H1 (cell line): ENCODE results near the gene EBLN2. TPM values are rescaled to one million over a fixed set of nuclear protein-coding genes. Genes with fewer than 3 reads are reported as not detected.

ENCODE experiments used
- CTCF ChIA-PET: fragments of 300-600 bp; sonication (Branson Sonifier 250); formaldehyde crosslinking; loops from one replicate; lab custom pipeline; 2021; ENCODE audit not compliant: partially characterized antibody; lab: Charles Lee
- POLR2A ChIA-PET: fragments of 300-600 bp; sonication (Branson Sonifier 250); formaldehyde crosslinking; loops from one replicate; lab custom pipeline; 2021; ENCODE audit warnings: inconsistent platforms; ENCODE audit not compliant: partially characterized antibody; lab: Charles Lee
- DNase-seq, 2 experiments: peaks; one replicate each; pipeline versions ENCODE4 v3.0.0 to v3.0.0-alpha.2; 2010 to 2022; ENCODE audit warnings: low spot score in 2 of 2, low read depth in 1 of 2, mixed read lengths in 1 of 2
- FAIRE-seq: peaks from 2 replicates; lab custom pipeline; 2011; peaks lifted over from hg19 to GRCh38; lab: Jason Lieb, UNC
- H2AFZ ChIP-seq: 2 replicates; pipeline ENCODE4 v1.8.1; 2012; ENCODE audit warnings: low read length, inconsistent platforms
- H2AK5ac ChIP-seq: 2 replicates; pipeline ENCODE4 v1.6.1; 2013; ENCODE audit warnings: low read depth, low read length
- H2BK120ac ChIP-seq: replicated peaks from 2 replicates; pipeline ENCODE3; 2013; ENCODE audit warnings: low read depth, low read length, inconsistent platforms
- H2BK12ac ChIP-seq: 2 replicates; pipeline ENCODE4 v1.6.1; 2013; ENCODE audit warnings: low read depth, low read length
- H2BK15ac ChIP-seq: 2 replicates; pipeline ENCODE4 v1.6.1; 2013; ENCODE audit warnings: low read length
- H2BK20ac ChIP-seq: 2 replicates; pipeline ENCODE4 v1.6.1; 2013; ENCODE audit warnings: low read length
- H2BK5ac ChIP-seq: 2 replicates; pipeline ENCODE4 v1.6.1; 2013; ENCODE audit warnings: low read depth, low read length
- H3K14ac ChIP-seq: 2 replicates; pipeline ENCODE4 v1.6.1; 2013; ENCODE audit warnings: inconsistent platforms; ENCODE audit not compliant: insufficient read length
- H3K18ac ChIP-seq: 2 replicates; pipeline ENCODE4 v1.6.1; 2013; ENCODE audit warnings: low read length; ENCODE audit errors: extremely low read depth
- H3K23ac ChIP-seq: 2 replicates; pipeline ENCODE4 v1.6.1; 2013; ENCODE audit warnings: inconsistent platforms; ENCODE audit not compliant: insufficient read length
- H3K23me2 ChIP-seq: 2 replicates; pipeline ENCODE4 v1.6.1; 2013; ENCODE audit warnings: low read depth, low read length
- H3K27ac ChIP-seq: 2 replicates; pipeline ENCODE4 v1.6.1; 2011; ENCODE audit warnings: low read depth, low read length, inconsistent platforms
- H3K27me3 ChIP-seq, 4 experiments: replicated peaks in 1 of 4; 1 replicate in 1 of 4; 2 replicates in 3 of 4; pipeline versions ENCODE4 v1.6.1 to v1.8.1; 2011 to 2013; ENCODE audit warnings: low read length in 3 of 4, mild to moderate bottlenecking in 3 of 4, inconsistent platforms in 2 of 4, mixed read lengths in 2 of 4, moderate library complexity in 1 of 4; ENCODE audit not compliant: control insufficient read depth in 3 of 4, insufficient read depth in 3 of 4; ENCODE audit errors: extremely low read depth in 1 of 4
- H3K36me3 ChIP-seq, 4 experiments: 2 replicates each; pipeline versions ENCODE4 v1.6.1 to v1.8.1; 2011 to 2013; ENCODE audit warnings: mild to moderate bottlenecking in 4 of 4, low read length in 3 of 4, moderate library complexity in 2 of 4, control low read depth in 1 of 4, inconsistent platforms in 1 of 4; ENCODE audit not compliant: insufficient read depth in 4 of 4, control insufficient read depth in 2 of 4
- H3K4ac ChIP-seq: replicated peaks from 2 replicates; pipeline ENCODE3; 2013; ENCODE audit warnings: low read length, low read depth, mixed read lengths, inconsistent platforms; ENCODE audit not compliant: insufficient read length
- H3K4me1 ChIP-seq, 4 experiments: replicated peaks in 1 of 4; 1 replicate in 1 of 4; 2 replicates in 3 of 4; pipeline versions ENCODE4 v1.6.1 to v1.8.1; 2011 to 2013; ENCODE audit warnings: low read length in 3 of 4, inconsistent platforms in 2 of 4, mixed read lengths in 1 of 4; ENCODE audit not compliant: insufficient read depth in 4 of 4, control insufficient read depth in 3 of 4
- H3K4me2 ChIP-seq, 2 experiments: 2 replicates each; pipeline versions ENCODE4 v1.6.1 to v1.8.1; 2011 to 2013; ENCODE audit warnings: low read depth in 2 of 2, low read length in 2 of 2, control low read depth in 1 of 2, inconsistent platforms in 1 of 2, mild to moderate bottlenecking in 1 of 2; ENCODE audit not compliant: insufficient read depth in 1 of 2
- H3K4me3 ChIP-seq, 4 experiments: fragments of 200-600, 300-600 bp in 1 of 4; sonication (generic), shearing (Covaris generic), sonication (Bioruptor Twin) in 1 of 4; 2 replicates each; pipeline versions ENCODE4 v1.5.1 to v1.8.1; 2011 to 2016; ENCODE audit warnings: low read length in 4 of 4, low read depth in 3 of 4, control low read depth in 2 of 4, inconsistent platforms in 2 of 4, mild to moderate bottlenecking in 2 of 4, mixed read lengths in 1 of 4, moderate library complexity in 1 of 4; ENCODE audit not compliant: insufficient read depth in 2 of 4; ENCODE audit errors: extremely low read depth in 1 of 4
- H3K56ac ChIP-seq: replicated peaks from 2 replicates; pipeline ENCODE3; 2013; ENCODE audit warnings: low read depth, mild to moderate bottlenecking, mixed read lengths, low read length, inconsistent platforms; ENCODE audit not compliant: insufficient read length
- H3K79me1 ChIP-seq: 2 replicates; pipeline ENCODE4 v1.6.1; 2013; ENCODE audit warnings: low read depth, low read length, control low read depth
- H3K79me2 ChIP-seq, 2 experiments: 2 replicates each; pipeline versions ENCODE4 v1.6.1 to v1.8.1; 2012 to 2013; ENCODE audit warnings: low read length in 2 of 2, mild to moderate bottlenecking in 2 of 2, inconsistent platforms in 1 of 2; ENCODE audit not compliant: insufficient read depth in 2 of 2, control insufficient read depth in 1 of 2
- H3K9ac ChIP-seq, 4 experiments: replicated peaks in 1 of 4; 1 replicate in 1 of 4; 2 replicates in 3 of 4; pipeline versions ENCODE4 v1.6.1 to v1.8.1; 2011 to 2013; ENCODE audit warnings: low read depth in 3 of 4, low read length in 3 of 4, control low read depth in 2 of 4, mild to moderate bottlenecking in 2 of 4, moderate library complexity in 2 of 4, inconsistent platforms in 1 of 4; ENCODE audit errors: extremely low read depth in 1 of 4
- H3K9me3 ChIP-seq, 2 experiments: 2 replicates each; pipeline versions ENCODE4 v1.6.1 to v1.8.1; 2012 to 2013; ENCODE audit warnings: mild to moderate bottlenecking in 2 of 2, moderate library complexity in 2 of 2, control low read depth in 1 of 2, inconsistent platforms in 1 of 2, low read depth in 1 of 2, low read length in 1 of 2, mixed read lengths in 1 of 2; ENCODE audit not compliant: insufficient read depth in 2 of 2
- H4K20me1 ChIP-seq, 2 experiments: replicated peaks in 1 of 2; 2 replicates each; pipeline versions ENCODE3 to v1.8.1; 2011 to 2013; ENCODE audit warnings: inconsistent platforms in 2 of 2, low read length in 2 of 2, mild to moderate bottlenecking in 1 of 2; ENCODE audit not compliant: insufficient read depth in 2 of 2, control insufficient read depth in 1 of 2
- H4K5ac ChIP-seq: 2 replicates; pipeline ENCODE4 v1.6.1; 2013; ENCODE audit warnings: low read length, low read depth, mixed read lengths, inconsistent platforms; ENCODE audit not compliant: insufficient read length
- H4K8ac ChIP-seq: 2 replicates; pipeline ENCODE4 v1.8.0; 2013; ENCODE audit warnings: mild to moderate bottlenecking, moderate library complexity, low read length, inconsistent platforms; ENCODE audit not compliant: insufficient read depth; ENCODE audit errors: extremely low read depth
- H4K91ac ChIP-seq: replicated peaks from 2 replicates; pipeline ENCODE3; 2013; ENCODE audit warnings: low read length, mixed read lengths, inconsistent platforms; ENCODE audit not compliant: insufficient read length
- BCL11A ChIP-seq, 2 experiments: IDR thresholded peaks; one replicate each; pipeline ENCODE4 v1.6.1; 2011; ENCODE audit warnings: low read depth in 2 of 2, low read length in 2 of 2, mild to moderate bottlenecking in 2 of 2
- CTBP2 ChIP-seq: IDR thresholded peaks from 2 replicates; pipeline ENCODE4 v1.7.0; 2011; ENCODE audit warnings: borderline replicate concordance, mild to moderate bottlenecking, moderate library complexity, mixed read lengths, low read length; ENCODE audit not compliant: insufficient read depth, insufficient read length
- GABPA ChIP-seq: IDR thresholded peaks from 2 replicates; pipeline ENCODE4 v1.6.1; 2011; ENCODE audit warnings: mild to moderate bottlenecking, low read length, moderate library complexity, borderline replicate concordance; ENCODE audit not compliant: insufficient read depth
- GTF2F1 ChIP-seq: IDR thresholded peaks from 2 replicates; pipeline ENCODE4 v1.6.1; 2012; ENCODE audit warnings: low read depth, low read length, improper control_type of control experiment, borderline replicate concordance
- JUND ChIP-seq: IDR thresholded peaks from 2 replicates; pipeline ENCODE4 v1.6.1; 2011; ENCODE audit warnings: mild to moderate bottlenecking, improper control_type of control experiment, low read length
- POLR2AphosphoS5 ChIP-seq: IDR thresholded peaks from 2 replicates; pipeline ENCODE4 v1.6.1; 2011; ENCODE audit warnings: low read depth, low read length
- RNF2 ChIP-seq: fragments of 200-900, 300-1000 bp; sonication (generic); IDR thresholded peaks from 2 replicates; pipeline ENCODE4 v1.7.1; 2016; ENCODE audit warnings: borderline replicate concordance, low read depth, mild to moderate bottlenecking, antibody characterized with exemption, low read length; ENCODE audit not compliant: poor library complexity, severe bottlenecking; ENCODE audit errors: missing control alignments
- SAP30 ChIP-seq: fragments of 300-600 bp; sonication (generic); IDR thresholded peaks from 2 replicates; pipeline ENCODE4 v1.7.1; 2012; ENCODE audit warnings: low read length, moderate library complexity, mild to moderate bottlenecking, inconsistent platforms; ENCODE audit not compliant: insufficient read depth, insufficient replicate concordance
- TEAD4 ChIP-seq: IDR thresholded peaks from 2 replicates; pipeline ENCODE4 v1.6.1; 2012; ENCODE audit warnings: low read depth, low read length, inconsistent platforms, mixed read lengths
- USF2 ChIP-seq: IDR thresholded peaks from 2 replicates; pipeline ENCODE4 v1.6.1; 2011; ENCODE audit warnings: low read length, improper control_type of control experiment
- WGBS, 2 experiments: shearing (Covaris generic) in 1 of 2; methylation state at CpG; one replicate each; pipeline versions ENCODE4 v1.1.6 to v1.1.7; 2013 to 2015; ENCODE audit warnings: low lambda C conversion rate in 2 of 2, mixed read lengths in 2 of 2, inconsistent platforms in 1 of 2, low coverage in 1 of 2, missing lambda C conversion rate in 1 of 2; ENCODE audit not compliant: insufficient replicate concordance in 2 of 2, insufficient coverage in 1 of 2, insufficient read length in 1 of 2; ENCODE audit errors: extremely low coverage in 1 of 2, missing lambda C conversion rate in 1 of 2; 5-methylcytosine and 5-hydroxymethylcytosine counted together
- polyA plus RNA-seq, 7 experiments: library from polyadenylated mRNA; depleted of rRNA in 3 of 7; stranded (reverse) in 5 of 7; unstranded in 2 of 7; fragments of >200 nt in 5 of 7; fragments of 200-250 nt in 2 of 7; gene quantifications; 1 replicate in 5 of 7; 2 replicates in 1 of 7; 4 replicates in 1 of 7; pipeline versions ENCODE4 v1.2.1 to v1.2.3, GENCODE V29; 2011 to 2013; ENCODE audit warnings: missing spikeins in 2 of 7, mixed read lengths in 2 of 7
- total RNA-seq: library from RNA; stranded (reverse); fragmentation: NEBNext Ultra II Directional; extraction: Animal tissue kit (Norgen Biotek cat#: 25700); gene quantifications from 2 replicates; pipeline ENCODE4 v1.2.1, GENCODE V29; 2021

Gene EBLN2
- total and polyA plus RNA-seq, 2 of the 8 experiments (the other 6 are each of a cell fraction or from before 2014, with no cell fraction given): 1.9 to 3.8 TPM

- Histone ChIP-seq H4K5ac (no peak overlapping the region), H3K27ac (no peak overlapping the region), H3K4ac (no peak overlapping the region), H2BK120ac (no peak overlapping the region), H4K91ac (no peak overlapping the region), H3K36me3 (peaks cover 0 to 3% (median 0%) of the 10 kb centered on the region in 4 experiments; a peak in 1 of 8 replicates), H3K4me3 (no peak overlapping the region), H2BK20ac (no peak overlapping the region), H3K23ac (no peak overlapping the region), H3K4me2 (no peak overlapping the region), H2AFZ (no peak overlapping the region), H3K14ac (no peak overlapping the region), H3K4me1 (peaks cover 0 to 3% (median 1%) of the 10 kb centered on the region in 4 experiments; a peak in 4 of 7 replicates), H4K20me1 (peaks cover 26 to 33% of the 10 kb centered on the region in 2 experiments), H2BK12ac (no peak overlapping the region), H4K8ac (no peak overlapping the region), H3K56ac (no peak overlapping the region), H3K18ac (no peak overlapping the region), H2BK5ac (no peak overlapping the region), H3K79me1 (no peaks in the 10 kb centered on the region; the same call in none of the 2 replicates), H3K27me3 (no peaks in the 10 kb centered on the region), H3K79me2 (peaks cover 54 to 100% of the 10 kb centered on the region in 2 experiments), H2BK15ac (no peak overlapping the region), H2AK5ac (no peak overlapping the region), H3K9ac (no peak overlapping the region), H3K9me3 (no peaks in the 10 kb centered on the region), H3K23me2 (no peaks in the 10 kb centered on the region)
- DNase-seq (no peak), FAIRE-seq (no peak)
- POLR2A ChIA-PET: interaction anchor here (0.5 to 2.2 kb wide), 3 partner anchors 9 to 1143 kb away, joined by 3 to 9 read pairs (median 3); no protein-coding TSS in a partner anchor
- CTCF ChIA-PET: interaction anchor here (2.4 kb wide), 1 partner anchor 20 kb away, joined by 13 read pairs; no protein-coding TSS in a partner anchor
- WGBS, 2 experiments: 83% methylated on average over 5 of the region's 5 CpGs; no CpG with 5 or more reads in 1 of the 2 experiments
- no peak for TF ChIP-seq TEAD4
- no peak for TF ChIP-seq JUND
- TF ChIP-seq GTF2F1: no peak
- no peak for TF ChIP-seq CTBP2
- TF ChIP-seq RNF2: no peak
- no peak for TF ChIP-seq POLR2AphosphoS5
- TF ChIP-seq GABPA: no peak
- no peak for TF ChIP-seq SAP30
- no peak for TF ChIP-seq BCL11A (IDR thresholded peaks at IDR 0.05; ENCODE audit: low read depth in 2 of 2, low read length in 2 of 2)
- TF ChIP-seq USF2: no peak
Measured at GRCh38 chr3:73018790-73019441, 42.5 kb upstream of the EBLN2 start.
